T-helper 2 cell treated with Interferon-gamma antibody and Interleukin-4, amounts not matched to agents 100 ng/mL and 5 ng/mL, for 36 hours (primary cell): ENCODE measurements around the gene PRICKLE3. TPM values are rescaled to one million over a fixed set of nuclear protein-coding genes. Genes with fewer than 3 reads are reported as not detected.
"Not testable (repeated sequence)": the region's sequence is repeated elsewhere in the genome, so short reads cannot be mapped to it uniquely, and the experiment has no call there.

Experiments
- intact Hi-C: fragments of 100-400 bp; cut with micrococcal nuclease; formaldehyde crosslinking; loops from one replicate; pipeline ENCODE4 v1.15.1; 2023
- total RNA-seq: library from RNA; stranded (reverse); gene quantifications from 2 replicates; pipeline ENCODE4 v1.2.3, GENCODE V29; 2022

PRICKLE3 gene
- total RNA-seq, 1 donor from 2014 or later = 12.7 TPM

DNA sequence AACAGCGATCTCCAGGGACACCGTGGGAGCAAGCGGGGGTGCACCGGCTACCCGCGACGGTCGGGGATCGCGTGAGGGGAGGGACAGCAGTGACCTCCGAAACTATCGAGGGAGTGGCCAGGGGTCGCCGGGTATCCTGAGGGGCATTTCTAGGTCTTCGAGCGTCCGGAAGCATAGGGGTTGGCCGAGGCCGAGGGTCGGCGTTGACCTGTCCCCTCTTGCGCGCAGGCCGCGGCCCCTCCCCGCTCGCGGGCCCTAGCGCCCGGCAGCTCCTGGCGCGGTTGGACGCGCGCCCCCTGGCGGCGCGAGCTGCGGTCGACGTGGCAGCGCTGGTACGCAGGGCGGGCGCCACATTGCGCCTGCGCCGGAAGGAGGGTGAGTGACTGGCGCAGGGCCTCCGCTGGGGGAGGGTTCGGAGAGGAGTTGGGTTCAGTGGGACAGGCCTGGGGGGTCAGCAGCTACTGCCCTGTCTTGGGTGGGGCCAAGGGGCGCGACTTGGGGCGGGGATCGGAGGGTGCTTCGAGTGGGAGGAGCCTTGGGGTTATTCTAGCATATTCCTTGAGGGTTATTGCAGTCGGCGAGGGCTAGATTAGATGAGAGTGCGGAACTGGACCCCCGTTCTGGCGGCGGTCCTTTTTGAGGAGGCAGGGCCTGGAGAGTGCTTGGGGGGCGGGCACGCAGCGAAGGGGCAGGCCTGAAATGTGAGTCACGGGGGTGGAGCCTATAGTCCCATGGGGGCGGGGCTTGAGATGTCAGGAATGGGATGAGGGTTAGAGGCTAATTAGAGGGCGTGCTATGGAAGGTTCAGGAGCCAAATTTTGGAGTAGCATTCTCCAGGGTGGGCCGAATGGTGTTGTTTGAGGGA is 22.4 kb downstream of the PRICKLE3 start:
- intact Hi-C loops = loop anchor here (10.0 kb wide), 2 partner anchors 89 to 269 kb away; partner anchors contain the start of genes PQBP1, PRAF2, TIMM17B and WDR45

DNA sequence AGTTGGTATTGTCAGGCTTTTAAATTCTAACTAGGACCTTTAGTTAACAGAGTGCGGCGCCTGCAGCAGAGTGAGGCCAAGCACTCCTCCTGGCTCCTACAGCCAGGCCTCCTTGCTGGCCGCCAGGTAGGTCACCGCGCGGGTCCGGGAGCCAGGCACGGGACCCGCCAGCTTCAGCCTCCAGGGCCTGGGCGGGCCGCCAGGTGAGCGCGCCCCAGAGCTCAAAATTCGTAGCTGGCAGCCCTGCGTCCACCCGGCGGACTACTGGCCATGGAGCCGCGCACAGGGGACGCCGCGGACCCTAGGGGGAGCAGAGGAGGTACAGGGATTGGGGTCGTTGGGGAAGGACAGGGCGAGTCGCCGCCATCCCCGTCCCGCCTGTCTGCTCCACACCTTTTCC is 23.6 kb downstream of the PRICKLE3 start, which contains the start of gene MAGIX:
MAGIX (plus strand) TSS at position 139 of the 400 bp plus-strand sequence; CDS start at position 271, 132 bp downstream.
- intact Hi-C loops = loop anchor here (10.0 kb wide), 2 partner anchors 88 to 268 kb away; partner anchors contain the start of genes PQBP1, PRAF2, TIMM17B and WDR45

- intact Hi-C loops = loop anchor here (10.0 kb wide), 2 partner anchors 87 to 267 kb away; partner anchors contain the start of genes PQBP1, PRAF2, TIMM17B and WDR45
Observed at GRCh38 chrX:49161632-49162031, 24.5 kb downstream of the PRICKLE3 start.

DNA sequence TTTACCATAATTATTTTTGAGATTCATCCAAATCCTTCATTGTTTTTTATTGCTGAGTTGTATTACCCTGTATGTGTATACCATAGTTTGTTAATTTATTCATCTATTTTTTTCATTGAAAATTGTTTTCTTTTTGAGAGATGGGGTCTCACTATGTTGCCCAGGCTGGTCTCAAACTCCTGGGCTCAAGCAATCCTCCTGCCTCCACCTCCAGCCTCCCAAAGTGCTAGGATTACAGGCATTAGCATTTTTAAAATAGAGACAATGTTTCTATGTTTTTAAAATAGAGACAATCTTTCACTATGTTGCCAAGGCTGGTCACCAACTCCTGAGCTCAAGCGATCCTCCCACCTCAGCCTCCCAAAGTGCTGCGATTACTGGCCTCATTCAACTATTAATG is 25.3 kb downstream of the PRICKLE3 start:
- intact Hi-C loops = loop anchor here (10.0 kb wide), 2 partner anchors 86 to 266 kb away; partner anchors contain the start of genes PQBP1, PRAF2, TIMM17B and WDR45

DNA sequence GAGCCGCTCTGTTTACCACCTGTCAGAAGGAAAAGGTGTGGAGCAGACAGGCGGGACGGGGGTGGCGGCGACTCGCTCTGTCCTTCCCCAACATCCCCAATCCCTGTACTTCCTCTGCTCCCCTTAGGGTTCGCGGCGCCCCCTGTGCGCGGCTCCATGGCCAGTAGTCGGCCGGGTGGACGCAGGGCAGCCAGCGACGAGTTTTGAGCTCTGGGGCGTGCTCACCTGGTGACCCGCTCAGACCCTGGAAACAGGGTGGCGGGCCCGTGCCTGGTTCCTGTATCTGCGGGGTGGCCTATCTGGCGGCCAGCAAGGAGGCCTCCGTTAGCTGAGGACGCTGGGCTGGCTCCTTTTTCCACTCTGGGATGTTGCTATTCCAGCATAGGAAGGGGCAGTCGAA is 29.0 kb downstream of the PRICKLE3 start:
- intact Hi-C loops = no loop called here

- intact Hi-C loops = loop anchor here (1.0 to 2.0 kb wide), 2 partner anchors 10 to 55 kb away; no protein-coding TSS in a partner anchor
Observed at GRCh38 chrX:49155900-49156837, 30.0 kb downstream of the PRICKLE3 start.

DNA sequence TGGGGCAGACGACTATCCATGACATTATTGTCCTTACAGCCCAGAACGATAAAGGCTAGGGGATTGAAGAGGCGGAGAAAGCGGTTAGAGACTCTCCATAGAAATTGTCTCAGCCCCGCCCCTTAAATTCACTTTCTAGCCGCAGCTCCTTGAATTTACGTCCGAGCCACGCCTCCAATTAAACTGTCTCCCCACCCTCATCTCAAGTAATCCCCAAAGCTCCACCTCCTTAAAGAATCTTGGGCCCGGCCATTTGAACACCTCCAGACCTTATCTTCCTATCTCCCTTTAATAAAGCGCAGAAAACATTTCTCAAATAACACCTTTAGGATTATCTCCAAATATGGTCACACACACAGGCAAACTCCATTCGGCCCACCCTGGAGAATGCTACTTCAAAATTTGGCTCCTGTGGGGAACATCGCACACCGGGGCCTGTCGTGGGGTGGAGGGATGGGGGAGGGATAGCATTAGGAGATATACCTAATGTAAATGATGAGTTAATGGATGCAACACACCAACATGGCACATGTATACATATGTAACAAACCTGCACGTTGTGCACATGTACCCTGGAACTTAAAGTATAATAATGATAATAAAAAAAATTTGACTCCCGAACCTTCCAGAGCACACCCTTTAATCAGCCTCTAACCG is 30.8 kb downstream of the PRICKLE3 start:
- intact Hi-C loops = loop anchor here (2.0 kb wide), 1 partner anchor 55 kb away; no protein-coding TSS in a partner anchor

DNA sequence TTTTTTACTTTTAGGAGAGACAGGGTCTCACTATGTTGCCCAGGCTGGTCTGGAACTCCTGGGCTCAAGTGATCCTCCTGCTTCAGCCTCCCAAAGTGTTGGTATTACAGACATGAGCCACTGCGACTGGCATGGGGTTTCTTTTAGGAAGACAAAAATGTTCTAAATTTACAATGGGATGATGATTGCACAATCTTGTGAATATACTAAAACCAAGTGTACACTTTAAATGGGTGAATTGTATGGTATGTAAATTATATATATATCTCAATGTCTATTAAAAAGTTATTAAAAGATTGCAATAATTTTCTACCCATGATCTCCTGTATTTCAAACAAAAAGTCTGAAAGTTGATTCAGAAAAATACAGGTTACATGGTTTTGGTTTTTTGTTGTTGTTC is 32.7 kb downstream of the PRICKLE3 start:
- intact Hi-C loops = no loop called here

- intact Hi-C loops = not testable (repeated sequence)
Observed at GRCh38 chrX:49149291-49149690, 36.9 kb downstream of the PRICKLE3 start.

GRCh38 chrX:49148390-49149100 is 37.6 kb downstream of the PRICKLE3 start:
- intact Hi-C loops = not testable (repeated sequence)

GRCh38 chrX:49147936-49148335 is 38.2 kb downstream of the PRICKLE3 start:
- intact Hi-C loops = no loop called here

DNA sequence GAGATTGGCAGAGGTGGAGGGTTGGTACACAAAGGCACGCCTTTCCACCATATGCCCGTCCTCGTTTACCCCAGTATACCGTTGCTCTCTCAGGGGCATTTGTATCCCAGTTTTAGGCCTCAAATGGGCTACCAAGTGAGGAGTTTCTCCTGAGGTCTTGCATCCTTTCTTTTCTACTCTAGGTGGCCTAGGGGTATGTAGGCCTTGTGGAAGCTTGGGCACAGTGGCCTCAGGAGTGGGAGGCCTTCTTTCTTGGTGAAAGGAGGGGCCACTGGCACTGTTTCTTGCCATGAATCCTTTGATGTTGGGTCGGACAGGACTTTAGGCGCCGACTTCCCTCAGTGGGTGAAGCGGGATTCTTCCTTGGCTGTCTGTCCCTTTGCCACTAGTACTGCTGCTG is 38.9 kb downstream of the PRICKLE3 start:
- intact Hi-C loops = no loop called here

GRCh38 chrX:49143154-49143553 is 43.0 kb downstream of the PRICKLE3 start:
- intact Hi-C loops = not testable (repeated sequence)

DNA sequence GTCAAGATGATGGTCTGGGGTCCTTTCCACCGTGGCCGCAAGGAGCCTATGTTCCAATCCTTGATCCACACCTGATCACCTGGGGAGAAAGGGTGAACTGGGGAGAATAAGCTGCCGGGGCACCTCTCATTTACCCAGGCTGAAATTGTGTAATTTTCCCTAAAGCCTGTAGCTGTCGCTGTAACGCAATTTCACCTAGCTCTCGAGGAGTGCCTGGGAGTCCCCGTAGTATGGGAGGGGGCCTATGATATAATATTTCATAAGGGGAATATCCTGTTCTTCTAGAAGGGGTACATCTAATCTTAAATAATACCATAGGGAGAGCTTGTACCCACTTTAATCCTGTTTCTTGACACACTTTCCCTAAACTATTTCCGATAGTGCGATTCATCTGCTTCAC is 43.9 kb downstream of the PRICKLE3 start:
- intact Hi-C loops = not testable (repeated sequence)

DNA sequence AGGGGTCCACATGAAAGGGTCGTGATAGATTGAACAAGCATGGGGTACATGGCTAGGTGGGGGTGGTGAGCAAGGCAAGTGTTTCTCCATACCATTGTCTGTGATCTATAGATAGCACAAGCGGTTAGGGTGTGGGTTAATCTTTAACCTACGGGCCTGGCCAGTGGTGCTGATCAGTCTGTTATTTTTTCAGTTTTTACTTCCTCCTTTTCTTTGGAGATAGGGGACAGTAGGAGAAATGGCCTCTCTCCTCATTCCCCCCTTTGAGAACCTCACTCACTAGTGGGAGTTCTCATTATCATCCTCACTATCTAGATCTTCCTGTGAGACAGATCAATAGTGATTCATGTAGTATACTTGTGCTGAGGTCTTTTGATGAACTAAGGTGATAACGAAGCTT is 46.5 kb downstream of the PRICKLE3 start:
- intact Hi-C loops = no loop called here

GRCh38 chrX:49137492-49137891 is 48.7 kb downstream of the PRICKLE3 start:
- intact Hi-C loops = no loop called here

- intact Hi-C loops = no loop called here
Observed at GRCh38 chrX:49133759-49134158, 52.4 kb downstream of the PRICKLE3 start.

DNA sequence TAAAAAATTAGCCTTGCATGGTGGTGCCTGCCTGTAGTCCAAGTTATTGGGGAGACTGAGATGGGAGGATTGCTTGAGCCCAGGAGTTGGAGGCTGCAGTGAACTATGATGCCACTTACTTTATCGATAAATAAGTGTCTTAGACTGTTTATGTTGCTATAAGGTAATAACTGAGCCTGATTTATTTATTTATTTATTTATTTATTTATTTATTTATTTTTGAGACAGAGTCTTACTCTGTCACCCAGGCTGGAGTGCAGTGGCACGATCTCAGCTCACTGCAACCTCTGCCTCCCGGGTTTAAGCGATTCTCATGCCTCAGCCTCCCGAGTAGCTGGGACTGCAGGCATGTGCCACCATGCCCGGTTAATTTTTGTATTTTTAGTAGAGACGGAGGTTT is 53.9 kb downstream of the PRICKLE3 start:
- intact Hi-C loops = not testable (repeated sequence)

GRCh38 chrX:49129427-49129826 is 56.7 kb downstream of the PRICKLE3 start:
- intact Hi-C loops = loop anchor here (10.0 kb wide), 1 partner anchor 325 kb away; the partner anchor contains the start of gene HDAC6

- intact Hi-C loops = loop anchor here (10.0 kb wide), 1 partner anchor 323 kb away; the partner anchor contains the start of gene HDAC6
Observed at GRCh38 chrX:49127742-49128258, 58.4 kb downstream of the PRICKLE3 start.
